Colonic mucosa (tissue), 4 donors: ENCODE data around the gene NBEA. TPM values are rescaled to one million over a fixed set of nuclear protein-coding genes. Genes with fewer than 3 reads are reported as not detected.

Source experiments
- DNase-seq: peaks from one replicate; pipeline ENCODE4 v3.0.0-alpha.2; 2020
- H3K27ac ChIP-seq: fragments of 200-600 bp; one replicate; pipeline ENCODE4 v1.8.0; 2021
- H3K27me3 ChIP-seq: fragments of 200-600 bp; one replicate; pipeline ENCODE4 v1.8.0; 2021
- H3K36me3 ChIP-seq: fragments of 200-600 bp; one replicate; pipeline ENCODE4 v1.8.0; 2021
- H3K4me1 ChIP-seq: fragments of 200-600 bp; one replicate; pipeline ENCODE4 v1.8.0; 2021; ENCODE audit warnings: mild to moderate bottlenecking
- H3K4me3 ChIP-seq: fragments of 200-600 bp; one replicate; pipeline ENCODE4 v1.8.0; 2021
- H3K9ac ChIP-seq, 2 donors: one replicate each; pipeline ENCODE4 v1.7.0; 2013; ENCODE audit warnings: control low read depth in 2 of 2, low read depth in 2 of 2, low read length in 2 of 2
- H3K9me3 ChIP-seq: fragments of 200-600 bp; one replicate; pipeline ENCODE4 v1.8.0; 2021
- intact Hi-C: fragments of 100-400 bp; cut with DNase I; formaldehyde crosslinking; loops from one replicate; pipeline ENCODE4 v1.14.1; 2022
- total RNA-seq, 2 donors: library from RNA; stranded (reverse); fragmentation: NEBNext Ultra II Directional in 1 of 2; extraction: Animal tissue kit (Norgen Biotek cat#: 25700) in 1 of 2; gene quantifications; one replicate each; pipeline ENCODE4 v1.2.1, GENCODE V29; 2021
- TF ChIP-seq, protein P1 (sequence below): fragments of 200-600 bp; IDR thresholded peaks from one replicate; pipeline ENCODE4 v1.8.0; 2022; ENCODE audit warnings: antibody characterized with exemption, mild to moderate bottlenecking
- donor health status: healthy.
- donor health status: DM: no; HTN: no; CAD: no.
- donor health status: DM: no; HTN: no; CAD: no.

Gene NBEA
- total RNA-seq, 2 donors from 2014 or later, result 1.9 to 5.5 TPM

DNA sequence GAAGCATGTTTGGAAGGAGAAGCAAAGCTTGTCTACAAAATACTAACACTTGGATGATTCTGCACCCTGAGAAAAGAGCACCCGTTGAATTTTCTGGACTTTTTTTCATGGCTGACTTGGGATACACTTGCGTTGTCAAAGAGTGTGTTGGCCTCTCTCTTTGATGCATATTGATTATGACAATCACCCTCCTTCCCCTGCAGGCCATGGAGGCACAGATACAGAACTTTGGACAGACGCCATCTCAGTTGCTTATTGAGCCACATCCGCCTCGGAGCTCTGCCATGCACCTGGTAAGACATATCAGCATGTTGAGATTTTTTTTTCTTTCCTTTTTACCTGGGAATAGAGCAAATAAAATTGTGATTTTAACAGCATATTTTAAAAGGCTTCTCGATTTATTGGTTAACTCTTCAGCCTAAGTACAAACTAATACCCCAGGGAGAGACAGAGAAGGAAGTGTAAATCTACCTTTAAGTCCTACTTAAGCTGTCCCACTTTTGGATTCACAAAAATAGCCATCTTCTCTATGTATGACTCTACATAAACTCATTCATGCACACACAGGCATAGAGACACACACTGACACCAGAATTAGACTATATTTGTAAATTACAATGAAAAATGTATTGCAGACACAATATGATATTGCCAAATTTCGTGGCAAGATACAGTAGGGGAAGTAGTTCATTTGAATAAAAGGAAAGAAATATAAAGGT is 704.1 kb downstream of the NBEA start:
- no peak for DNase-seq
- intact Hi-C loops, result no loop called here
- TF ChIP-seq, protein P1, sequence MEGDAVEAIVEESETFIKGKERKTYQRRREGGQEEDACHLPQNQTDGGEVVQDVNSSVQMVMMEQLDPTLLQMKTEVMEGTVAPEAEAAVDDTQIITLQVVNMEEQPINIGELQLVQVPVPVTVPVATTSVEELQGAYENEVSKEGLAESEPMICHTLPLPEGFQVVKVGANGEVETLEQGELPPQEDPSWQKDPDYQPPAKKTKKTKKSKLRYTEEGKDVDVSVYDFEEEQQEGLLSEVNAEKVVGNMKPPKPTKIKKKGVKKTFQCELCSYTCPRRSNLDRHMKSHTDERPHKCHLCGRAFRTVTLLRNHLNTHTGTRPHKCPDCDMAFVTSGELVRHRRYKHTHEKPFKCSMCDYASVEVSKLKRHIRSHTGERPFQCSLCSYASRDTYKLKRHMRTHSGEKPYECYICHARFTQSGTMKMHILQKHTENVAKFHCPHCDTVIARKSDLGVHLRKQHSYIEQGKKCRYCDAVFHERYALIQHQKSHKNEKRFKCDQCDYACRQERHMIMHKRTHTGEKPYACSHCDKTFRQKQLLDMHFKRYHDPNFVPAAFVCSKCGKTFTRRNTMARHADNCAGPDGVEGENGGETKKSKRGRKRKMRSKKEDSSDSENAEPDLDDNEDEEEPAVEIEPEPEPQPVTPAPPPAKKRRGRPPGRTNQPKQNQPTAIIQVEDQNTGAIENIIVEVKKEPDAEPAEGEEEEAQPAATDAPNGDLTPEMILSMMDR, result no peak

DNA sequence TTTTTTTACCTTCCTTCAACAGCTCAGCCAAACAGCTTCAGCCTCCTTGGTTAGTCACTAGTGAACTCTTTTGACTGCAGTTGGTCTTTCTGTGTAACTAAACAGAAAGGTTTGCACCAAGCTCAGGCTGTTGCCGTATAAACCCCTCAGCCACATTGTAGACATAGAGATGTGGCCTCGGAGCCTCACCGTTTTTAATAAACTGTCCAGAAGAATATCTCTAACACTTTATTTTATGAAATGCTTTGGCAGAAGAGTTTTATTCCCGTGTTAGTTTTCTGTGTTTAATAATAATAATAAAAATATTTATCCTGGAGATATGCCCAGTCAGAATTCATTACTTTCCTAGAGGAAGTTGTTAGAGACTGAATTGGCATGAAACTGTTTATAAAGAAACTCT is 706.1 kb downstream of the NBEA start:
- intact Hi-C loops, result no loop called here
- TF ChIP-seq, protein P1, result no peak
- H3K27me3 ChIP-seq, result no peaks in the 10 kb centered on the region
- H3K36me3 ChIP-seq, result no peaks in the 10 kb centered on the region
- no peak overlapping the region for H3K9ac ChIP-seq
- H3K27ac ChIP-seq, result no peak overlapping the region
- H3K4me3 ChIP-seq, result no peak overlapping the region
- no peak for DNase-seq
- no peaks in the 10 kb centered on the region for H3K9me3 ChIP-seq
- H3K4me1 ChIP-seq, result no peaks in the 10 kb centered on the region

More for the DNA sequence above, 704.1 kb downstream of the NBEA start:
- Histone ChIP-seq H3K4me1 (no peaks in the 10 kb centered on the region), H3K4me3 (no peak overlapping the region), H3K9ac (no peak overlapping the region), H3K9me3 (no peaks in the 10 kb centered on the region), H3K27ac (no peak overlapping the region), H3K36me3 (no peaks in the 10 kb centered on the region), H3K27me3 (no peaks in the 10 kb centered on the region)

DNA sequence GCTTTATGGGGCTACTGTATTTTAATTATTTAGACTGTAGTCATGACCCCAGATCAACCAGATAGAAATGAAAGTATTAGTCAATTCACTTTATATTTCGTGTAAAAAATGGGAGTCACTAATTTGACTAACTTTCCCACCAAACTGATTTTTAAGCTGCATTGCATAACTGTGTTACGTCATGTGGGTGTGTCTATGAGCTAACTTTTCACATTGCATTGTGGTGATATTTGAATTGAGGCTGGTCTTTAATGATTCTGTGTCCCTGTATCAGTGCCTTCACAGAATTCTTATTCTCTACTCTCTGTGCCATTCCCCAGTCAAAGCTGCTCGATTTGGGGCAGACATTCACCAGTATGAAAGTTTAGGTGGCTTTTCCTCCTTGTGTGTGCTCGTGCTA is 707.1 kb downstream of the NBEA start:
- no peaks in the 10 kb centered on the region for H3K27me3 ChIP-seq
- intact Hi-C loops, result no loop called here
- no peak overlapping the region for H3K9ac ChIP-seq
- DNase-seq, result no peak
- H3K27ac ChIP-seq, result no peak overlapping the region
- no peaks in the 10 kb centered on the region for H3K4me1 ChIP-seq
- no peaks in the 10 kb centered on the region for H3K9me3 ChIP-seq
- no peak overlapping the region for H3K4me3 ChIP-seq
- no peaks in the 10 kb centered on the region for H3K36me3 ChIP-seq
- TF ChIP-seq, protein P1, result no peak

DNA sequence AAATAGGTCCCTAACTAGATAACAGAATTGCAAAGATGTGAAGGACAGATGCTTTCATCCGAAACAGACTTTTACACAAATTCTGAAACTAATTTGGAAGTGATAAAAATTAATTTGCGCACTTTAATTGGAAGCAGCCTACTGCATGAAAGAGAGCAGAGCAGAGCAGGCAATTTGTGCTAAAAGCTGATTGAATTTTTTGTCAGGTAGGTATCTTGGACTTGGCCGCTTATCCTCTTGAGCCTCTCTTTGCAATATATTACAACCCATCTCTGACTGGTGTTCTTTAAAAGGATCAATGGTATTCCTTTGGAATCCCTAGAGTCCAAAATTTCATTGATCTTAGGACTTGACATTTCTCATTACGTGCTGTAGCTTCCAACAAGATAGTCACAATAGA is 717.7 kb downstream of the NBEA start:
- TF ChIP-seq, protein P1, result no peak
- Histone ChIP-seq H3K27me3 (no peaks in the 10 kb centered on the region), H3K36me3 (no peaks in the 10 kb centered on the region), H3K4me3 (no peak overlapping the region), H3K9me3 (no peaks in the 10 kb centered on the region), H3K27ac (no peak overlapping the region), H3K4me1 (no peaks in the 10 kb centered on the region), H3K9ac (no peak overlapping the region)
- intact Hi-C loops, result no loop called here
- no peak for DNase-seq

DNA sequence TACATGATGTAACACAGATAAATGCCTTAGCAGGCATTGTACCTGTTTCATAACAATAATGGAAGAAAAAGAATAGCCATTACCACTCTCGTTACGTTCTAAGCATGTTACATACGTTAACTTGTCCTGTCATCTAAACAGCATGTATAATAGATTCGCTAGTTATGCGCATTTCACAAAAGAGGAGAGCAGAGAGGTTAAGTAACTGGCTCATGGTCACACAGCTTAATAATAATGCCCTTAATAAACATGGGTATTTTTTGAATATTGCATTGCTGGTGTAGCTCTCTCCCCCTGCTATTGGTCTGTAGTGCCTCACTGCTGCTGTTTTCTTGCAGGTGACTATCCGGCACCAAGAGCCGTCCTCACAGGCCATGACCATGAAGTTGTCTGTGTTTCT is 722.7 kb downstream of the NBEA start:
- H3K9ac ChIP-seq, result no peak overlapping the region
- H3K4me1 ChIP-seq, result no peaks in the 10 kb centered on the region
- intact Hi-C loops, result no loop called here
- no peak overlapping the region for H3K27ac ChIP-seq
- H3K4me3 ChIP-seq, result no peak overlapping the region
- TF ChIP-seq, protein P1, result no peak
- H3K36me3 ChIP-seq, result no peaks in the 10 kb centered on the region
- H3K27me3 ChIP-seq, result no peaks in the 10 kb centered on the region
- no peaks in the 10 kb centered on the region for H3K9me3 ChIP-seq
- DNase-seq, result no peak
